GM13977 (cell line): ENCODE data around the gene CCNA1.
A peak's percentile ranks its signal among the peaks of the same experiment; 100 is the strongest.

Experiments
- DNase-seq: peaks from one replicate; pipeline ENCODE4 v3.0.0; 2012; ENCODE audit warnings: low spot score
- in situ Hi-C: fragments of 300-500 bp; cut with MboI; formaldehyde crosslinking; loops from one replicate; pipeline ENCODE4 v1.12.0; 2022; ENCODE audit warnings: low sequenced_read_pairs, low pct_unique_long_range_greater_than_20kb, mixed read lengths, inconsistent platforms; ENCODE audit not compliant: unreplicated experiment
- TF ChIP-seq, protein P1 (sequence below): IDR thresholded peaks from 2 replicates; pipeline ENCODE4 v1.5.1; 2012; ENCODE audit warnings: mild to moderate bottlenecking, control low read depth; ENCODE audit not compliant: insufficient read depth; ENCODE audit errors: extremely low read depth, missing control alignments

CCNA1 gene

DNA sequence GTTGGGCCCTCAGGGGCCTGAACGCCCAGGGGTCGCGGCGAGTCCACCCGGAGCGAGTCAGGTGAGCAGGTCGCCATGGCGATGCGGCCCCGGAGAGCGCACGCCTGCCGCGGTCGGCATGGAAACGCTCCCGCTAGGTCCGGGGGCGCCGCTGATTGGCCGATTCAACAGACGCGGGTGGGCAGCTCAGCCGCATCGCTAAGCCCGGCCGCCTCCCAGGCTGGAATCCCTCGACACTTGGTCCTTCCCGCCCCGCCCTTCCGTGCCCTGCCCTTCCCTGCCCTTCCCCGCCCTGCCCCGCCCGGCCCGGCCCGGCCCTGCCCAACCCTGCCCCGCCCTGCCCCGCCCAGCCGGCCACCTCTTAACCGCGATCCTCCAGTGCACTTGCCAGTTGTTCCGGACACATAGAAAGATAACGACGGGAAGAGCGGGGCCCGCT, at the start of gene CCNA1:
Gene CCNA1 (plus strand): TSS at position 390 of the 439 bp plus-strand sequence. CDS start 562 bp downstream, outside the sequence.
- peak; percentile 43 for DNase-seq
- in situ Hi-C loops = no loop called here
- TF ChIP-seq, protein P1, sequence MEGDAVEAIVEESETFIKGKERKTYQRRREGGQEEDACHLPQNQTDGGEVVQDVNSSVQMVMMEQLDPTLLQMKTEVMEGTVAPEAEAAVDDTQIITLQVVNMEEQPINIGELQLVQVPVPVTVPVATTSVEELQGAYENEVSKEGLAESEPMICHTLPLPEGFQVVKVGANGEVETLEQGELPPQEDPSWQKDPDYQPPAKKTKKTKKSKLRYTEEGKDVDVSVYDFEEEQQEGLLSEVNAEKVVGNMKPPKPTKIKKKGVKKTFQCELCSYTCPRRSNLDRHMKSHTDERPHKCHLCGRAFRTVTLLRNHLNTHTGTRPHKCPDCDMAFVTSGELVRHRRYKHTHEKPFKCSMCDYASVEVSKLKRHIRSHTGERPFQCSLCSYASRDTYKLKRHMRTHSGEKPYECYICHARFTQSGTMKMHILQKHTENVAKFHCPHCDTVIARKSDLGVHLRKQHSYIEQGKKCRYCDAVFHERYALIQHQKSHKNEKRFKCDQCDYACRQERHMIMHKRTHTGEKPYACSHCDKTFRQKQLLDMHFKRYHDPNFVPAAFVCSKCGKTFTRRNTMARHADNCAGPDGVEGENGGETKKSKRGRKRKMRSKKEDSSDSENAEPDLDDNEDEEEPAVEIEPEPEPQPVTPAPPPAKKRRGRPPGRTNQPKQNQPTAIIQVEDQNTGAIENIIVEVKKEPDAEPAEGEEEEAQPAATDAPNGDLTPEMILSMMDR = no peak

DNA sequence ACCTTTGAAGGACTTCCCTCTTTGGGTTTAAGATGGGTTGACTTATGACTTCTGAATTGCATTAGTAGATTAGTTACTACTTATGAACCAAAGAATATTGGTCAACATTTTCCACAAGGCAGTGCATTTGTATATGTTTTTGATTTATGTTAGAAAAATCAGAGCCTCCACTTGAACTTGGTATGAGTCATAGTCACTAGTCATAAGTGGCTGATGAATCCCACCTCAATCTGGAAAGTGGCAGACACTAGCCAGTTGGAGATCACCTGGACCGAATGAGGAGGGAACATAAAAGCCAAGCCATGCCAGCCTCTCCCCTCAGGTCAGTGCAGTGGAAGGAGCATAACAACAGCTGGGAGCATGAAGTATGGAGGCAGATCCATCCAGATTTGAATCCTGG, 46.8 kb upstream of the CCNA1 start:
- in situ Hi-C loops = no loop called here
- no peak for DNase-seq
- TF ChIP-seq, protein P1 = no peak

DNA sequence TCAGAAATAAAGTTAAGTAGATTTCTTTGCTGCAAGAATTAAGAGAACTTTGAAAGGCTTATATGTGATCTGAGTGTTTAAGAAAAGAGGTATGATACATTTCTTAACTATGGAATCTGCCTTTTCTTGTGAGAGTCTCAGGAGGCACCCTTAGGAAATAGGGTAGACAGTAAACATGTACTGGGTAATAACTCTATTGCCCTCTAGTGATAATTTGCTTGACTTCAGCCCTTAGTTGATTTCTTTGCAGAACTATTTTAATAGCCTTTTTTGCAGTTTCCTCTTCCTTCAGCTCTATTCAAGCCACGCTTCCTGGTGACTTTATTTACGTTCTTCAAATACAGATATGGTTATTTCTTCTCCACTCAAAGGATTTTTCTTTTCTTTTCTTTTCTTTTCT, 37.0 kb upstream of the CCNA1 start:
- DNase-seq = no peak
- TF ChIP-seq, protein P1 = no peak
- in situ Hi-C loops = no loop called here

DNA sequence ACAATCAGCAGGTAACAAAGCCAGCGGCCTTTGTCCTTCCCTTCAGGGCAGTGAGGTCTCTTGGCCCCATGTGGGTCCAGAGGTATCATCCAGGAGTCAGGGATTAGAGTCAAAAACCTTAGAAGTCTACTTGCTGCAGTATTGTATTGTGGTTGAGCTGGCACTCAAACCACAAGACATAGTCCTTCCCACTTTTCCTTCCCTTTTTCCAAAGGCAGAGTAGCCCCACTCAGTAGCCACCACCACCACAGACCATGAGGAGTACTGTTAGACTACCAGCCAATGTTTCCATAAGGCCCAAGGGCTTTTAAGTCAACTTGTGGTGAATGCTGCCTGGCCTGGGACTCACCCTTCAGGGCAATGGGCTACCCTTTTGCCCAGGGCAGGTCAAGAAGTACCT, 27.1 kb upstream of the CCNA1 start:
- no peak for DNase-seq
- in situ Hi-C loops = no loop called here
- TF ChIP-seq, protein P1 = no peak

DNA sequence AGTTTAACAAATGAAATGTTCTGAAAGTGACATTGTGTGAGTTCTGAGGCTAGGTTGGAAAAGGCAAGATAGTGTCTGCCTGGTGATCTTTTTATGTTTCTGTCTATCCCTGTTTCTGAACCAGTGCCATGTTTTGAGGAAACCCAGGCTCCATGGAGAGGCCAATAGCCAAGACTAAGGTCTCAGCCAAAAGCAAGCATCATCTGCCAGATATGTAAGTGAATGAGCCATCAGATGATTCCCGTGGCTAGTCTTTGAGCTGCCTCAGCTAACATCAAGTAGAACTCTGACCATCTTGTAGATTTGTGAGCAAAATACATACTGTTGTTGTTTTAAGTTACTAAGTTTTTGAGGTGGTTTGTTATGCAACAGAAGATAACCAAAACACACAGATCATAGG, 19.6 kb upstream of the CCNA1 start:
- no peak for DNase-seq
- TF ChIP-seq, protein P1 = no peak
- in situ Hi-C loops = no loop called here

DNA sequence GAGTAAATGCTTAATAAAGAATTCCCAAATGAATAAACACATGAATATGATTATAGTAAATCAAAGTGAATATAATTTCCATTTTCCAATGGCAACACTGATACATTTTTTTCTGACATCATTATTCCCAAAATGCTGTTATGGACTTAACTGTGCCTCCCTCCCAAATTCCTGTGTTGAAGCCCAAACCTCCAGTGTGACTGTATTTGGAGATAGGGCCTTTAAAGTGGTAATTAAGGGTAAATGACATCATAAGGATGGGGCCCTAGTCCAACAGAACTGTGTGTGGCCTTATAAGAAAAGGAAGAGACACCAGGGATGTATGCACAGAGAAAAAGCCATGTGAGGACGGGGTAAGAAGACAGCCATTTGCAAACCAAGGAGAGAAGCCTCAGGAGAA, 19.1 kb upstream of the CCNA1 start:
- TF ChIP-seq, protein P1 = no peak
- DNase-seq = no peak
- in situ Hi-C loops = no loop called here

DNA sequence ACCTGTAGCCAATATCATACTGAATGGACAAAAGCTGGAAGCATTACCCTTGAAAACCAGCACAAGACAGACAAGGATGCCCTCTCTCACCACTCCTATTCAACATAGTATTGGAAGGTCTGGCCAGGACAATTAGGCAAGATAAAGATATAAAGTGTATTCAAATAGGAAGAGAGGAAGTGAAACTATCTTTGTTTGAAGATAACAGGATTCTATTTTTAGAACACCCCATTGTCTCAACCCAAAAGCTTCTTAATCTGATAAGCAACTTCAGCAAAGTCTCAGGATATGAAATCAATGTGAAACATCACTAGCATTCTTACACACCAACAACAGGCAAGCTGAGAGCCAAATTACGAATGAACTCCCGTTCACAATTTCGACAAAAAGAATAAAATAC, 17.8 kb upstream of the CCNA1 start:
- TF ChIP-seq, protein P1 = no peak
- in situ Hi-C loops = no loop called here

More for the DNA sequence above, 17.8 kb upstream of the CCNA1 start:
- no peak for DNase-seq
